Measurements from ENCODE around the gene GFY. TPM values are rescaled to one million over a fixed set of nuclear protein-coding genes. Genes with fewer than 3 reads are reported as not detected.
"Not testable (repeated sequence)": the region's sequence is repeated elsewhere in the genome, so short reads cannot be mapped to it uniquely, and the experiment has no call there.

Gene GFY
- total RNA-seq, 1 donor = not detected

- DNase-seq (ENCODE audit: low read depth) = no peak
- no peak for TF ChIP-seq CTCF (IDR thresholded peaks at IDR 0.05; ENCODE audit: insufficient read depth, low read length)
Observed at GRCh38 chr19:49470615-49470978, 45.4 kb downstream of the GFY start.

GRCh38 chr19:49472936-49473335 is 47.7 kb downstream of the GFY start:
- no peak for TF ChIP-seq CTCF (IDR thresholded peaks at IDR 0.05; ENCODE audit: insufficient read depth, low read length)

More at GRCh38 chr19:49470615-49470978, 45.4 kb downstream of the GFY start:
- no peak overlapping the region for H3K4me3 ChIP-seq (ENCODE audit: low read depth, low read length)

GRCh38 chr19:49473501-49473867 is 48.3 kb downstream of the GFY start:
- DNase-seq (ENCODE audit: low read depth) = not testable (repeated sequence)
- H3K4me3 ChIP-seq (ENCODE audit: low read depth, low read length) = peak overlapping the region; percentile 72

More at GRCh38 chr19:49472936-49473335, 47.7 kb downstream of the GFY start:
- no peak overlapping the region for H3K4me3 ChIP-seq (ENCODE audit: low read depth, low read length)
- no peak for DNase-seq (ENCODE audit: low read depth)

- H3K4me3 ChIP-seq (ENCODE audit: low read depth, low read length) = peak within 1 kb of the TSS; percentile 72
- DNase-seq (ENCODE audit: low read depth) = peak; percentile 77
- TF ChIP-seq CTCF (IDR thresholded peaks at IDR 0.05; ENCODE audit: insufficient read depth, low read length) = peak; percentile 92
Observed at GRCh38 chr19:49473868-49474541, 48.8 kb downstream of the GFY start, which contains the start of gene FLT3LG. Gene FLT3LG (plus strand): TSS chr19:49474215. CDS start chr19:49474640, 425 bp downstream.

- TF ChIP-seq CTCF (IDR thresholded peaks at IDR 0.05; ENCODE audit: insufficient read depth, low read length) = no peak
- no peak for DNase-seq (ENCODE audit: low read depth)
- H3K4me3 ChIP-seq (ENCODE audit: low read depth, low read length) = peak overlapping the region; percentile 72
Observed at GRCh38 chr19:49474542-49474924, 49.3 kb downstream of the GFY start.

- no peak for DNase-seq (ENCODE audit: low read depth)
- H3K4me3 ChIP-seq (ENCODE audit: low read depth, low read length) = peak overlapping the region; percentile 72
Observed at GRCh38 chr19:49475191-49475917, 50.2 kb downstream of the GFY start.

More at GRCh38 chr19:49475191-49475917, 50.2 kb downstream of the GFY start:
- TF ChIP-seq CTCF (IDR thresholded peaks at IDR 0.05; ENCODE audit: insufficient read depth, low read length) = no peak
